Transverse colon (tissue), 4 donors: ENCODE data around the gene IGFBP6. TPM values are rescaled to one million over a fixed set of nuclear protein-coding genes. Genes with fewer than 3 reads are reported as not detected.

Experiments
- DNase-seq: peaks from one replicate; pipeline ENCODE4 v3.0.0-alpha.2; 2019
- H3K27ac ChIP-seq, 4 donors: fragments of 200-600 bp; sonication (generic); 2 replicates each; pipeline ENCODE4 v1.5.1; 2016 to 2018; ENCODE audit warnings: inconsistent platforms in 4 of 4
- H3K27me3 ChIP-seq: fragments of 200-600 bp; sonication (generic); 2 replicates; pipeline ENCODE4 v1.5.1; 2017; ENCODE audit warnings: inconsistent platforms
- H3K36me3 ChIP-seq, 4 donors: fragments of 200-600 bp; sonication (generic); 2 replicates each; pipeline ENCODE4 v1.5.1; 2017 to 2019; ENCODE audit warnings: inconsistent platforms in 4 of 4
- H3K4me1 ChIP-seq, 4 donors: fragments of 200-600 bp; sonication (generic); 2 replicates each; pipeline ENCODE4 v1.5.1; 2017 to 2020; ENCODE audit warnings: inconsistent platforms in 4 of 4
- H3K4me3 ChIP-seq, 4 donors: fragments of 200-600 bp; sonication (generic); 1 replicate in 1 of 4; 2 replicates in 3 of 4; pipeline versions ENCODE4 v1.5.1 to v1.6.1; 2017 to 2019; ENCODE audit warnings: inconsistent platforms in 4 of 4
- H3K9me3 ChIP-seq, 2 donors: fragments of 200-600 bp; sonication (generic); 2 replicates each; pipeline ENCODE4 v1.5.1; 2017 to 2019; ENCODE audit warnings: inconsistent platforms in 2 of 2
- EP300 ChIP-seq: sonication (generic); formaldehyde crosslinking; IDR thresholded peaks from one replicate; pipeline ENCODE4 v1.6.1; 2017; ENCODE audit warnings: antibody characterized with exemption, low read depth
- POLR2A ChIP-seq: fragments of 450-650 bp; IDR thresholded peaks from one replicate; pipeline ENCODE4 v1.6.1; 2016; ENCODE audit warnings: antibody characterized with exemption, mild to moderate bottlenecking, moderate library complexity
- POLR2AphosphoS5 ChIP-seq, 3 donors: sonication (generic); formaldehyde crosslinking; IDR thresholded peaks; one replicate each; pipeline ENCODE4 v1.6.1; 2016; ENCODE audit warnings: antibody characterized with exemption in 3 of 3
- WGBS, 2 donors: methylation state at CpG; one replicate each; pipeline ENCODE4 v1.1.5; 2018; ENCODE audit warnings: low coverage in 1 of 2; 5-methylcytosine and 5-hydroxymethylcytosine counted together
- in situ Hi-C, 4 donors: fragments of 200-750 bp; cut with MboI; loops; one replicate each; pipeline versions ENCODE4 v1.15.0 to v1.15.1; 2017; ENCODE audit warnings: low sequenced_read_pairs in 3 of 4, low pct_ligation_motif_present in 1 of 4, low pct_unique_long_range_greater_than_20kb in 1 of 4
- intact Hi-C: fragments of 100-400 bp; cut with DNase I; formaldehyde crosslinking; loops from one replicate; pipeline ENCODE4 v1.15.1; 2023; ENCODE audit warnings: low total_unique reads
- total RNA-seq, 4 donors: library from RNA; depleted of rRNA; stranded (reverse); fragments of >200 nt; gene quantifications; one replicate each; pipeline ENCODE4 v1.1.0, GENCODE V29; 2016
- TF ChIP-seq, protein P1 (sequence below), 5 experiments: fragments of 200-600 bp in 3 of 5; fragments of 450-650 bp in 2 of 5; sonication (generic) in 3 of 5; IDR thresholded peaks; 1 replicate in 2 of 5; 2 replicates in 3 of 5; pipeline ENCODE4 v1.5.1; 2016 to 2017; ENCODE audit warnings: antibody characterized with exemption in 5 of 5, inconsistent platforms in 3 of 5, mild to moderate bottlenecking in 2 of 5, moderate library complexity in 1 of 5

The IGFBP6 gene
- total RNA-seq, 4 donors from 2014 or later, result 38.5 to 106 (median 94.5) TPM

- Histone ChIP-seq H3K4me3 (no peak overlapping the region), H3K27ac (peak overlapping the region; percentile 53 to 83 (median 70)), H3K9me3 (no peaks in the 10 kb centered on the region), H3K27me3 (no peaks in the 10 kb centered on the region), H3K4me1 (peaks cover 0 to 42% (median 26%) of the 10 kb centered on the region in 4 donors), H3K36me3 (peaks cover 0 to 10% (median 0%) of the 10 kb centered on the region in 4 donors)
- 89% methylated on average over 7 of the region's 7 CpGs; no CpG with 5 or more reads in 1 of the 2 donors for WGBS, 2 donors
- no peak for TF ChIP-seq EP300
- TF ChIP-seq, protein P1, sequence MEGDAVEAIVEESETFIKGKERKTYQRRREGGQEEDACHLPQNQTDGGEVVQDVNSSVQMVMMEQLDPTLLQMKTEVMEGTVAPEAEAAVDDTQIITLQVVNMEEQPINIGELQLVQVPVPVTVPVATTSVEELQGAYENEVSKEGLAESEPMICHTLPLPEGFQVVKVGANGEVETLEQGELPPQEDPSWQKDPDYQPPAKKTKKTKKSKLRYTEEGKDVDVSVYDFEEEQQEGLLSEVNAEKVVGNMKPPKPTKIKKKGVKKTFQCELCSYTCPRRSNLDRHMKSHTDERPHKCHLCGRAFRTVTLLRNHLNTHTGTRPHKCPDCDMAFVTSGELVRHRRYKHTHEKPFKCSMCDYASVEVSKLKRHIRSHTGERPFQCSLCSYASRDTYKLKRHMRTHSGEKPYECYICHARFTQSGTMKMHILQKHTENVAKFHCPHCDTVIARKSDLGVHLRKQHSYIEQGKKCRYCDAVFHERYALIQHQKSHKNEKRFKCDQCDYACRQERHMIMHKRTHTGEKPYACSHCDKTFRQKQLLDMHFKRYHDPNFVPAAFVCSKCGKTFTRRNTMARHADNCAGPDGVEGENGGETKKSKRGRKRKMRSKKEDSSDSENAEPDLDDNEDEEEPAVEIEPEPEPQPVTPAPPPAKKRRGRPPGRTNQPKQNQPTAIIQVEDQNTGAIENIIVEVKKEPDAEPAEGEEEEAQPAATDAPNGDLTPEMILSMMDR (IDR thresholded peaks at IDR 0.05), result no peak
- no peak for TF ChIP-seq POLR2A
- no peak for TF ChIP-seq POLR2AphosphoS5 (IDR thresholded peaks at IDR 0.05)
- in situ Hi-C loops (loop anchor here in 2 of 4 donors (25.0 kb wide), 2 partner anchors 116 to 216 kb away; partner anchors contain the start of genes CSAD (in 1 of the 2), MYG1 (in 1 of the 2), PFDN5 (in 1 of the 2) and ZNF740 (in 1 of the 2)), intact Hi-C loops (no loop called here)
- no peak for DNase-seq
These were observed 26.5 kb upstream of the IGFBP6 start for GRCh38 chr12:53070877-53071492.

GRCh38 chr12:53071591-53072551 lies 25.6 kb upstream of the IGFBP6 start:
- H3K36me3 ChIP-seq, result peaks cover 0 to 17% (median 0%) of the 10 kb centered on the region in 4 donors
- WGBS, 2 donors, result 67 to 71% methylated on average over 6 to 11 of the region's 11 CpGs
- intact Hi-C loops, result loop anchor here (2.0 kb wide), 1 partner anchor 27 kb away; no protein-coding TSS in a partner anchor
- no peaks in the 10 kb centered on the region for H3K27me3 ChIP-seq
- DNase-seq, result peak; percentile 60
- no peaks in the 10 kb centered on the region for H3K9me3 ChIP-seq
- peak overlapping the region; percentile 53 to 83 (median 70) for H3K27ac ChIP-seq
- in situ Hi-C loops, result loop anchor here in 2 of 4 donors (25.0 kb wide), 2 partner anchors 115 to 215 kb away; partner anchors contain the start of genes CSAD (in 1 of the 2), MYG1 (in 1 of the 2), PFDN5 (in 1 of the 2) and ZNF740 (in 1 of the 2)
- peaks cover 0 to 37% (median 24%) of the 10 kb centered on the region in 4 donors for H3K4me1 ChIP-seq
- TF ChIP-seq, protein P1 (IDR thresholded peaks at IDR 0.05), result no peak
- TF ChIP-seq POLR2A (no peak), EP300 (no peak), POLR2AphosphoS5 (IDR thresholded peaks at IDR 0.05) (peak in 1 of 3 donors; percentile 6)
- H3K4me3 ChIP-seq, result no peak overlapping the region

GRCh38 chr12:53073881-53074280 lies 23.6 kb upstream of the IGFBP6 start:
- no peak for TF ChIP-seq POLR2A
- in situ Hi-C loops, result loop anchor here in 2 of 4 donors (25.0 kb wide), 2 partner anchors 113 to 213 kb away; partner anchors contain the start of genes CSAD (in 1 of the 2), MYG1 (in 1 of the 2), PFDN5 (in 1 of the 2) and ZNF740 (in 1 of the 2)
- no peaks in the 10 kb centered on the region for H3K9me3 ChIP-seq
- intact Hi-C loops, result loop anchor here (2.0 kb wide), 1 partner anchor 25 kb away; no protein-coding TSS in a partner anchor
- peak overlapping the region in 3 of 4 donors; percentile 30 to 65 (median 39) for H3K27ac ChIP-seq
- DNase-seq, result no peak
- no peaks in the 10 kb centered on the region for H3K27me3 ChIP-seq
- peaks cover 10 to 54% (median 34%) of the 10 kb centered on the region in 4 donors for H3K4me1 ChIP-seq
- peaks cover 0 to 17% (median 0%) of the 10 kb centered on the region in 4 donors for H3K36me3 ChIP-seq
- H3K4me3 ChIP-seq, result no peak overlapping the region
- 47 to 57% methylated on average over 3 to 6 of the region's 6 CpGs for WGBS, 2 donors

DNA sequence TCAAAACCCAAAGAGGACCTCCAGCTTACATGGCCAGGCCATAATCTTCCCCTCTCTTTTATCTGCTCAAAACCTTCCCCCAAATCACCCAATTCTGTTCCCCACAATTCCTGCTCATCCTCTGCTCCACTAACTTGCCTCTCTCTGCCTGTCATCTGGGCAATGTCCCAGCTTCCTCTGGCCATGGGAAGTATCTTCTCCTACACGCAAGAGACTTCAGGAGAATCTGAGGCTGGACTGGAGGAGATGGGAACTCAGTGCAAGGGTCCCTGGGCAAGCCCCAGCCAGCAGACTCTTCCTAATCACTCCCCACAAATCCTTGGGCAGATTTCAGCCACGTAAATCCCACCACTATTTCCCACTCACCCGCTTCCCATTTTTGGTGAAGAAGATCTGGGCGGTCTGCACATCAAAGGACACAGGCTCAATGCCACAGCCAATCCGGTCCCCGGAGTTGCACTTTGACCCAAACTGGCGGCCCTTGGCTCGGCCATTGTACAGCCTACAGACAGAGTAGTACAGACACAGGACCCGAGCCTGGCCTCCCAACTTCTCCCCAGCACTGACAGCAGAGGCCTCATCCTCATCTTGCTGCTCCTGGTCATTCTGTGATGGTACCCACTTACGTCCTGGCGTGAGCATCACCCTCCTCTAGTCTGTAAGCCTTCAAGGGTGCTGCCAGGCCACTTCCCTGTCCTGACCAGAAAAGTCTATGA lies 23.0 kb upstream of the IGFBP6 start:
- in situ Hi-C loops, result loop anchor here in 2 of 4 donors (25.0 kb wide), 2 partner anchors 113 to 213 kb away; partner anchors contain the start of genes CSAD (in 1 of the 2), MYG1 (in 1 of the 2), PFDN5 (in 1 of the 2) and ZNF740 (in 1 of the 2)
- no peak overlapping the region for H3K4me3 ChIP-seq
- TF ChIP-seq, protein P1 (IDR thresholded peaks at IDR 0.05), result no peak
- TF ChIP-seq EP300 (no peak), POLR2A (no peak), POLR2AphosphoS5 (IDR thresholded peaks at IDR 0.05) (no peak)
- H3K9me3 ChIP-seq, result no peaks in the 10 kb centered on the region
- peaks cover 0 to 17% (median 0%) of the 10 kb centered on the region in 4 donors for H3K36me3 ChIP-seq
- WGBS, 2 donors, result 91 to 95% methylated on average over 3 to 11 of the region's 11 CpGs
- intact Hi-C loops, result no loop called here
- peaks cover 10 to 54% (median 34%) of the 10 kb centered on the region in 4 donors for H3K4me1 ChIP-seq
- DNase-seq, result no peak
- peak overlapping the region in 3 of 4 donors; percentile 30 to 65 (median 39) for H3K27ac ChIP-seq
- H3K27me3 ChIP-seq, result no peaks in the 10 kb centered on the region
